Endodermal cell (in vitro differentiated cells): ENCODE results near the gene ITPRID2. TPM values are rescaled to one million over a fixed set of nuclear protein-coding genes. Genes with fewer than 3 reads are reported as not detected.

ENCODE experiments used
- DNase-seq: peaks from one replicate; pipeline ENCODE4 v3.0.0-alpha.2; 2017
- H3K27ac ChIP-seq: 2 replicates; pipeline ENCODE4 v1.5.1; 2013; ENCODE audit warnings: mild to moderate bottlenecking, low read depth, low read length, moderate library complexity
- H3K27me3 ChIP-seq: 2 replicates; pipeline ENCODE4 v1.6.1; 2013; ENCODE audit warnings: mild to moderate bottlenecking, low read length, moderate library complexity; ENCODE audit not compliant: insufficient read depth, control insufficient read depth, poor library complexity, severe bottlenecking
- H3K36me3 ChIP-seq: 2 replicates; pipeline ENCODE4 v1.7.0; 2013; ENCODE audit warnings: mild to moderate bottlenecking, low read length, moderate library complexity; ENCODE audit not compliant: control insufficient read depth, insufficient read depth
- H3K4me1 ChIP-seq: one replicate; pipeline ENCODE4 v1.7.0; 2013; ENCODE audit warnings: low read length; ENCODE audit not compliant: control insufficient read depth, insufficient read depth
- H3K4me3 ChIP-seq: 2 replicates; pipeline ENCODE4 v1.5.1; 2013; ENCODE audit warnings: mild to moderate bottlenecking, low read length, moderate library complexity
- H3K9ac ChIP-seq: 2 replicates; pipeline ENCODE4 v1.6.1; 2013; ENCODE audit warnings: mild to moderate bottlenecking, low read length, moderate library complexity; ENCODE audit not compliant: poor library complexity, severe bottlenecking; ENCODE audit errors: extremely low read depth
- H3K9me3 ChIP-seq: 2 replicates; pipeline ENCODE4 v1.6.1; 2013; ENCODE audit warnings: mild to moderate bottlenecking, low read length, moderate library complexity; ENCODE audit not compliant: control insufficient read depth
- H3K27ac Mint-ChIP-seq: 2 replicates; pipeline ENCODE4 v1.8.0; 2020; ENCODE audit warnings: mixed read lengths
- H3K27me3 Mint-ChIP-seq: 2 replicates; pipeline ENCODE4 v1.8.0; 2021; ENCODE audit warnings: mild to moderate bottlenecking, mixed read lengths; ENCODE audit not compliant: insufficient read depth
- H3K36me3 Mint-ChIP-seq: 2 replicates; pipeline ENCODE4 v1.8.0; 2020; ENCODE audit warnings: low read depth, mixed read lengths
- H3K4me1 Mint-ChIP-seq: 2 replicates; pipeline ENCODE4 v1.8.0; 2020; ENCODE audit warnings: mixed read lengths
- H3K4me3 Mint-ChIP-seq: 2 replicates; pipeline ENCODE4 v1.8.0; 2020; ENCODE audit warnings: mild to moderate bottlenecking, moderate library complexity, mixed read lengths
- H3K9me3 Mint-ChIP-seq: 2 replicates; pipeline ENCODE4 v1.8.0; 2020; ENCODE audit warnings: mild to moderate bottlenecking, mixed read lengths
- CTCF ChIP-seq: fragments of 200-600 bp; sonication (generic); conservative IDR thresholded peaks from 2 replicates; pipeline ENCODE4 v1.5.0; 2021; ENCODE audit warnings: antibody characterized with exemption, mild to moderate bottlenecking
- WGBS, 2 experiments: methylation state at CpG; one replicate each; pipeline versions ENCODE4 v1.1.5 to v1.1.7; 2013; ENCODE audit warnings: missing lambda C conversion rate in 2 of 2, mixed read lengths in 1 of 2; ENCODE audit not compliant: insufficient coverage in 1 of 2, insufficient read length in 1 of 2; 5-methylcytosine and 5-hydroxymethylcytosine counted together
- total RNA-seq, 2 donors: library from RNA; stranded (reverse); fragmentation: NEBNext Ultra II Directional in 1 of 2; extraction: Animal tissue kit (Norgen Biotek cat#: 25700) in 1 of 2; gene quantifications; 2 replicates in 1 of 2; 3 replicates in 1 of 2; pipeline ENCODE4 v1.2.1, GENCODE V29; 2021

ITPRID2 gene
- total RNA-seq, 2 donors from 2014 or later = 28.9 to 30.4 TPM

GRCh38 chr2:181876614-181877063 lies 14.9 kb upstream of the ITPRID2 start:
- no peak overlapping the region for H3K27ac Mint-ChIP-seq
- no peak overlapping the region for H3K27ac ChIP-seq
- no peaks in the 10 kb centered on the region for H3K36me3 Mint-ChIP-seq
- H3K9ac ChIP-seq = no peak overlapping the region
- H3K36me3 ChIP-seq = no peaks in the 10 kb centered on the region
- TF ChIP-seq CTCF = no peak
- DNase-seq = no peak
- H3K27me3 ChIP-seq = peaks cover 19% of the 10 kb centered on the region
- no peak overlapping the region for H3K4me3 ChIP-seq
- H3K9me3 ChIP-seq = no peaks in the 10 kb centered on the region
- no peaks in the 10 kb centered on the region for H3K9me3 Mint-ChIP-seq
- no peak overlapping the region for H3K4me3 Mint-ChIP-seq
- H3K4me1 ChIP-seq = no peaks in the 10 kb centered on the region
- WGBS, 2 experiments = 82 to 92% methylated on average over 2 of the region's 2 CpGs
- no peaks in the 10 kb centered on the region for H3K4me1 Mint-ChIP-seq
- H3K27me3 Mint-ChIP-seq = peaks cover under 1% of the 10 kb centered on the region

- no peaks in the 10 kb centered on the region for H3K36me3 Mint-ChIP-seq
- WGBS, 2 experiments = 74 to 100% methylated on average over 1 to 2 of the region's 2 CpGs
- H3K4me1 Mint-ChIP-seq = no peaks in the 10 kb centered on the region
- H3K9me3 ChIP-seq = no peaks in the 10 kb centered on the region
- no peak overlapping the region for H3K9ac ChIP-seq
- H3K4me3 ChIP-seq = no peak overlapping the region
- no peak for DNase-seq
- no peak overlapping the region for H3K4me3 Mint-ChIP-seq
- no peak overlapping the region for H3K27ac Mint-ChIP-seq
- no peaks in the 10 kb centered on the region for H3K4me1 ChIP-seq
- peaks cover 2% of the 10 kb centered on the region for H3K27me3 Mint-ChIP-seq
- no peaks in the 10 kb centered on the region for H3K9me3 Mint-ChIP-seq
- H3K27ac ChIP-seq = no peak overlapping the region
- H3K36me3 ChIP-seq = no peaks in the 10 kb centered on the region
- TF ChIP-seq CTCF = no peak
- peaks cover 19% of the 10 kb centered on the region for H3K27me3 ChIP-seq
Observed at GRCh38 chr2:181877181-181877664, 14.3 kb upstream of the ITPRID2 start.

- Mint-ChIP-seq H3K36me3 (no peaks in the 10 kb centered on the region), H3K9me3 (no peaks in the 10 kb centered on the region), H3K4me3 (no peak overlapping the region), H3K4me1 (no peaks in the 10 kb centered on the region), H3K27me3 (peaks cover 2% of the 10 kb centered on the region), H3K27ac (no peak overlapping the region)
- H3K27ac ChIP-seq = no peak overlapping the region
- no peak for TF ChIP-seq CTCF
- no peak overlapping the region for H3K4me3 ChIP-seq
- H3K4me1 ChIP-seq = no peaks in the 10 kb centered on the region
- no peaks in the 10 kb centered on the region for H3K36me3 ChIP-seq
- peaks cover 19% of the 10 kb centered on the region for H3K27me3 ChIP-seq
- H3K9me3 ChIP-seq = no peaks in the 10 kb centered on the region
- 80 to 83% methylated on average over 1 to 2 of the region's 2 CpGs for WGBS, 2 experiments
- DNase-seq = no peak
- H3K9ac ChIP-seq = no peak overlapping the region
Observed at GRCh38 chr2:181878448-181878847, 13.1 kb upstream of the ITPRID2 start.
